Transverse colon (tissue), 4 donors: ENCODE measurements around the gene AK9. TPM values are rescaled to one million over a fixed set of nuclear protein-coding genes. Genes with fewer than 3 reads are reported as not detected.

Source experiments
- DNase-seq: peaks from one replicate; pipeline ENCODE4 v3.0.0-alpha.2; 2019
- H3K27ac ChIP-seq, 4 donors: fragments of 200-600 bp; sonication (generic); 2 replicates each; pipeline ENCODE4 v1.5.1; 2016 to 2018; ENCODE audit warnings: inconsistent platforms in 4 of 4
- H3K27me3 ChIP-seq: fragments of 200-600 bp; sonication (generic); 2 replicates; pipeline ENCODE4 v1.5.1; 2017; ENCODE audit warnings: inconsistent platforms
- H3K36me3 ChIP-seq, 4 donors: fragments of 200-600 bp; sonication (generic); 2 replicates each; pipeline ENCODE4 v1.5.1; 2017 to 2019; ENCODE audit warnings: inconsistent platforms in 4 of 4
- H3K4me1 ChIP-seq, 4 donors: fragments of 200-600 bp; sonication (generic); 2 replicates each; pipeline ENCODE4 v1.5.1; 2017 to 2020; ENCODE audit warnings: inconsistent platforms in 4 of 4
- H3K4me3 ChIP-seq, 4 donors: fragments of 200-600 bp; sonication (generic); 1 replicate in 1 of 4; 2 replicates in 3 of 4; pipeline versions ENCODE4 v1.5.1 to v1.6.1; 2017 to 2019; ENCODE audit warnings: inconsistent platforms in 4 of 4
- H3K9me3 ChIP-seq, 2 donors: fragments of 200-600 bp; sonication (generic); 2 replicates each; pipeline ENCODE4 v1.5.1; 2017 to 2019; ENCODE audit warnings: inconsistent platforms in 2 of 2
- CTCF ChIP-seq, 5 experiments: fragments of 200-600 bp in 3 of 5; fragments of 450-650 bp in 2 of 5; sonication (generic) in 3 of 5; IDR thresholded peaks; 1 replicate in 2 of 5; 2 replicates in 3 of 5; pipeline ENCODE4 v1.5.1; 2016 to 2017; ENCODE audit warnings: antibody characterized with exemption in 5 of 5, inconsistent platforms in 3 of 5, mild to moderate bottlenecking in 2 of 5, moderate library complexity in 1 of 5
- EP300 ChIP-seq: sonication (generic); formaldehyde crosslinking; IDR thresholded peaks from one replicate; pipeline ENCODE4 v1.6.1; 2017; ENCODE audit warnings: antibody characterized with exemption, low read depth
- POLR2A ChIP-seq: fragments of 450-650 bp; IDR thresholded peaks from one replicate; pipeline ENCODE4 v1.6.1; 2016; ENCODE audit warnings: antibody characterized with exemption, mild to moderate bottlenecking, moderate library complexity
- POLR2AphosphoS5 ChIP-seq, 3 donors: sonication (generic); formaldehyde crosslinking; IDR thresholded peaks; one replicate each; pipeline ENCODE4 v1.6.1; 2016; ENCODE audit warnings: antibody characterized with exemption in 3 of 3
- WGBS, 2 donors: methylation state at CpG; one replicate each; pipeline ENCODE4 v1.1.5; 2018; ENCODE audit warnings: low coverage in 1 of 2; 5-methylcytosine and 5-hydroxymethylcytosine counted together
- in situ Hi-C, 4 donors: fragments of 200-750 bp; cut with MboI; loops; one replicate each; pipeline versions ENCODE4 v1.15.0 to v1.15.1; 2017; ENCODE audit warnings: low sequenced_read_pairs in 3 of 4, low pct_ligation_motif_present in 1 of 4, low pct_unique_long_range_greater_than_20kb in 1 of 4
- intact Hi-C: fragments of 100-400 bp; cut with DNase I; formaldehyde crosslinking; loops from one replicate; pipeline ENCODE4 v1.15.1; 2023; ENCODE audit warnings: low total_unique reads
- total RNA-seq, 4 donors: library from RNA; depleted of rRNA; stranded (reverse); fragments of >200 nt; gene quantifications; one replicate each; pipeline ENCODE4 v1.1.0, GENCODE V29; 2016

Gene AK9
- total RNA-seq, 4 donors from 2014 or later, result 12.0 to 32.0 (median 23.2) TPM

DNA sequence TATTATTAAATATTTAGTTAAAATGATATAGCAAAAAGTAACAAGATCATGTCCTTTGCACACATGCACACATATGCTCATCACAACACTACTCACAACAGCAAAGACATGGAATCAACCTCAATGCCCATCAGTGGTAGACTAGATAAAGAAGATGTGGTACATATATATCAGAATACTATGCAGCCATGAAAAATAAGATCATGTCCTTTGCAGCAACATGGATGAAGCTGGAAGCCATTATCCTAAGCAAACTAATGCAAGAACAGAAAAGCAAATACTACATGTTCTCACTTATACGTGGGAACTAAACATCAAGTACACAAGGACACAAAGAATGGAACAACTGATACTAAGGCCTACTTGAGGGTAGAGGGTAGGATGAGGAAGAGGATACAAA is 14.3 kb downstream of the AK9 start:
- 100% methylated on average over 1 of the region's 1 CpG for WGBS, 2 donors
- intact Hi-C loops (no loop called here), in situ Hi-C loops (loop anchor here in 3 of 4 donors (25.0 kb wide), 3 partner anchors 164 to 489 kb away; partner anchors contain the start of genes PPIL6 (in 1 of the 3) and SMPD2 (in 1 of the 3))
- no peaks in the 10 kb centered on the region for H3K9me3 ChIP-seq
- no peaks in the 10 kb centered on the region for H3K36me3 ChIP-seq
- no peaks in the 10 kb centered on the region for H3K27me3 ChIP-seq
- TF ChIP-seq EP300, result no peak
- TF ChIP-seq POLR2AphosphoS5 (IDR thresholded peaks at IDR 0.05), result no peak
- TF ChIP-seq POLR2A, result no peak
- TF ChIP-seq CTCF (IDR thresholded peaks at IDR 0.05), result no peak
- no peaks in the 10 kb centered on the region for H3K4me1 ChIP-seq
- DNase-seq, result no peak
- no peak overlapping the region for H3K27ac ChIP-seq
- H3K4me3 ChIP-seq, result no peak overlapping the region

DNA sequence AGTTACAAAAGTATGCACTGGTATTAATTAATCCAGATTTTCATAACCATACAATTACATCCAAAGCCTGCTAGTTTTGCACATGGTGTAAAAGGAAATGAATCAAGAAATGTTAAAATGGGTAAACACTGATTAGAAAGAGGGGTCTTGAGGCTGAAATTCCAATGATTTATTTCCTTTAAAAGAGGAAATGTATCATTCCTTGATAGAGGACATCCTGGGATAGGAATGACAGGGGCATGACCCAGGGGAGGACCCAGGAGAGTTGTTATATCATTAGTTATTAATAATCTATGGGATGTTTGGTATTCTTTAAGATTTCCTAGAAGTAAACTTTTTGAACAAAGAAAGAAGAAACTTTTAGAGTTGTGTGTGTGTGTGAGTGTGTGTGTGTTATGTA is 18.2 kb downstream of the AK9 start:
- H3K27me3 ChIP-seq, result no peaks in the 10 kb centered on the region
- H3K4me3 ChIP-seq, result no peak overlapping the region
- no peak overlapping the region for H3K27ac ChIP-seq
- intact Hi-C loops (no loop called here), in situ Hi-C loops (no loop called here)
- no peaks in the 10 kb centered on the region for H3K9me3 ChIP-seq
- no peak for DNase-seq
- H3K36me3 ChIP-seq, result peaks cover 0 to 4% (median 0%) of the 10 kb centered on the region in 4 donors
- TF ChIP-seq CTCF (IDR thresholded peaks at IDR 0.05) (no peak), EP300 (no peak), POLR2A (no peak), POLR2AphosphoS5 (IDR thresholded peaks at IDR 0.05) (no peak)
- H3K4me1 ChIP-seq, result no peaks in the 10 kb centered on the region

- H3K27ac ChIP-seq, result no peak overlapping the region
- peaks cover 0 to 4% (median 0%) of the 10 kb centered on the region in 4 donors for H3K36me3 ChIP-seq
- in situ Hi-C loops (no loop called here), intact Hi-C loops (no loop called here)
- no peaks in the 10 kb centered on the region for H3K4me1 ChIP-seq
- H3K27me3 ChIP-seq, result no peaks in the 10 kb centered on the region
- no peak for DNase-seq
- no peaks in the 10 kb centered on the region for H3K9me3 ChIP-seq
- 88% methylated on average over 1 of the region's 1 CpG; no CpG with 5 or more reads in 1 of the 2 donors for WGBS, 2 donors
- H3K4me3 ChIP-seq, result no peak overlapping the region
- TF ChIP-seq CTCF (IDR thresholded peaks at IDR 0.05) (no peak), POLR2AphosphoS5 (IDR thresholded peaks at IDR 0.05) (no peak), EP300 (no peak), POLR2A (no peak)
Measured at GRCh38 chr6:109672175-109672574, 18.8 kb downstream of the AK9 start.

GRCh38 chr6:109671733-109672132 is 19.3 kb downstream of the AK9 start:
- no peak overlapping the region for H3K27ac ChIP-seq
- peaks cover 0 to 4% (median 0%) of the 10 kb centered on the region in 4 donors for H3K36me3 ChIP-seq
- intact Hi-C loops, result no loop called here
- in situ Hi-C loops, result no loop called here
- 85% methylated on average over 2 of the region's 2 CpGs for WGBS, 2 donors
- no peaks in the 10 kb centered on the region for H3K4me1 ChIP-seq
- no peaks in the 10 kb centered on the region for H3K9me3 ChIP-seq
- TF ChIP-seq POLR2AphosphoS5 (IDR thresholded peaks at IDR 0.05), result no peak
- no peaks in the 10 kb centered on the region for H3K27me3 ChIP-seq
- no peak overlapping the region for H3K4me3 ChIP-seq
- no peak for DNase-seq

DNA sequence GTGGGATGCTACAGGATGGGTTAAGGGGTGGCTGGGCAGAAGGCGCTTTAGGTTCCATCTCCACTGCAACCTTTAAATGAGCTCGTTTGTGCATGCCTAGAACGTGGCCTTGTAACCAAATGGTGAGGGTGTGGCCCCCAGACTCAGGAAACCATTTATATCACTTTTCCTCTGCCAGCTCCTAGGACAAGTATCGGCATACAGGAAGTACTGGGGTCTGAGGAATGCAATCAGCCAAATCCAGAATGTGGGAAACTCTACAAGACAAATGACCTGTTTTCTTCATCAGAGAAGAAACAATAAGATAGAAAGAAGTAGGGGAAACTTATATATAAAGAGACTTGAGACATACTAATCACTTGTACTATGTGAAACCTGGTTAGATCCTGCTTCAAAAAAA is 21.2 kb downstream of the AK9 start:
- Histone ChIP-seq H3K9me3 (no peaks in the 10 kb centered on the region), H3K27ac (no peak overlapping the region), H3K4me3 (no peak overlapping the region), H3K36me3 (peaks cover 0 to 4% (median 0%) of the 10 kb centered on the region in 4 donors), H3K4me1 (no peaks in the 10 kb centered on the region), H3K27me3 (no peaks in the 10 kb centered on the region)
- in situ Hi-C loops, result no loop called here
- WGBS, 2 donors, result 83 to 100% methylated on average over 3 to 4 of the region's 4 CpGs
- no peak for TF ChIP-seq CTCF (IDR thresholded peaks at IDR 0.05)
- no peak for TF ChIP-seq POLR2AphosphoS5 (IDR thresholded peaks at IDR 0.05)
- no peak for TF ChIP-seq POLR2A
- TF ChIP-seq EP300, result no peak
- DNase-seq, result no peak
- intact Hi-C loops, result no loop called here
